HEK293T (cell line): ENCODE data around the gene CPE.

Source experiments
- CTBP1 ChIP-seq: fragments of 450-650 bp; IDR thresholded peaks from 2 replicates; pipeline ENCODE4 v1.6.1; 2016; ENCODE audit warnings: borderline replicate concordance
- FOXA1 ChIP-seq: fragments of 450-650 bp; IDR thresholded peaks from 2 replicates; pipeline ENCODE4 v1.6.1; 2016; ENCODE audit warnings: mild to moderate bottlenecking
- FOXK2 ChIP-seq: fragments of 450-650 bp; IDR thresholded peaks from 2 replicates; pipeline ENCODE4 v1.6.1; 2016; ENCODE audit warnings: mild to moderate bottlenecking
- FOXM1 ChIP-seq: fragments of 450-650 bp; IDR thresholded peaks from 2 replicates; pipeline ENCODE4 v1.6.1; 2017; ENCODE audit warnings: mild to moderate bottlenecking, borderline replicate concordance
- HDGF ChIP-seq: fragments of 450-650 bp; IDR thresholded peaks from 2 replicates; pipeline ENCODE4 v1.6.1; 2017; ENCODE audit warnings: antibody characterized with exemption, borderline replicate concordance
- SP1 ChIP-seq: fragments of 450-650 bp; IDR thresholded peaks from 2 replicates; pipeline ENCODE4 v1.6.1; 2017
- TARDBP ChIP-seq: fragments of 450-650 bp; IDR thresholded peaks from 2 replicates; pipeline ENCODE4 v1.6.1; 2016

DNA sequence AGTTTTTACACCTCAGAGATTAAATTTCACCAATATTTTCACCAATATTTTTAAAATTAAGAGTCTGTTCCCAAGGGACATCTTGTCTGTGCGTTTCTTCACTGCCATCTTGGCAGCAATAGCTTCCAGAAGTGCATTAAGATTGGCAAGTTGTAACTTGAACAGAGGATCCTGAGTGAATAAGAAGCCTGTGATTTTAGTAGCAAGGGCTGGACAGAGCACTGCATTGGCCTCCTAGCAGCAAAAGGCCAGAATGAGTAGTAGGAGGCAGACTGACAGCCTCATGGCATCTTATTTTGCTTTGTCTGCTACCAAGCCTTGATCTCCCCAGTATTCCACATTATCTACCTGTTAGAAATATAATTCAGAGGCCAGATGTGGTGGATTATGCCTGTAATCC lies 138.4 kb downstream of the CPE start:
- TF ChIP-seq CTBP1: no peak
- no peak for TF ChIP-seq FOXM1
- TF ChIP-seq SP1: no peak
- TF ChIP-seq FOXK2: no peak
- TF ChIP-seq TARDBP: no peak
- no peak for TF ChIP-seq HDGF
- TF ChIP-seq FOXA1: no peak
